A673 (cell line): ENCODE results near the gene DDHD1. TPM values are rescaled to one million over a fixed set of nuclear protein-coding genes. Genes with fewer than 3 reads are reported as not detected.

Source experiments
- BruUV-seq: library from RNA; stranded (reverse); fragments of 400-500 nt; replicated peaks from 2 replicates; lab custom pipeline; 2021; lab: Mats Ljungman, UMichigan
- CTCF ChIA-PET: fragments of 300-600 bp; sonication (Branson Sonifier 250); formaldehyde crosslinking; loops from one replicate; lab custom pipeline; 2022; ENCODE audit warnings: antibody characterized with exemption; lab: Charles Lee
- POLR2A ChIA-PET: fragments of 300-600 bp; sonication (Branson Sonifier 250); formaldehyde crosslinking; loops from one replicate; lab custom pipeline; 2022; ENCODE audit warnings: antibody characterized with exemption; ENCODE audit not compliant: low non-redundant PET; lab: Charles Lee
- DNase-seq: peaks from one replicate; pipeline ENCODE4 v3.0.0-alpha.2; 2015; ENCODE audit warnings: low spot score
- H3K27ac ChIP-seq: fragments of 200-600 bp; sonication (generic); 2 replicates; pipeline ENCODE4 v1.5.1; 2016; ENCODE audit warnings: mixed run types, low read depth, mild to moderate bottlenecking, mixed read lengths, antibody characterized with exemption, low read length; ENCODE audit not compliant: poor library complexity, severe bottlenecking
- H3K27me3 ChIP-seq: fragments of 200-600 bp; sonication (generic); replicated peaks from 2 replicates; pipeline ENCODE4 v1.6.1; 2017; ENCODE audit warnings: mixed run types, low read depth, mild to moderate bottlenecking, mixed read lengths, antibody characterized with exemption, low read length; ENCODE audit not compliant: insufficient read depth, poor library complexity
- H3K36me3 ChIP-seq: fragments of 200-600 bp; sonication (generic); 2 replicates; pipeline ENCODE4 v1.6.1; 2016; ENCODE audit warnings: mixed run types, mild to moderate bottlenecking, mixed read lengths, antibody characterized with exemption, low read length; ENCODE audit not compliant: insufficient read depth, poor library complexity, severe bottlenecking
- H3K4me1 ChIP-seq: fragments of 200-600 bp; sonication (generic); 2 replicates; pipeline ENCODE4 v1.6.1; 2017; ENCODE audit warnings: mixed run types, mild to moderate bottlenecking, mixed read lengths, antibody characterized with exemption, low read length; ENCODE audit not compliant: insufficient read depth, poor library complexity, severe bottlenecking
- H3K4me3 ChIP-seq: fragments of 200-600 bp; sonication (generic); 2 replicates; pipeline ENCODE4 v1.5.1; 2016; ENCODE audit warnings: low read depth, mixed run types, mild to moderate bottlenecking, mixed read lengths, low read length; ENCODE audit not compliant: poor library complexity, severe bottlenecking
- H3K9me3 ChIP-seq: fragments of 200-600 bp; sonication (generic); 2 replicates; pipeline ENCODE4 v1.6.1; 2016; ENCODE audit warnings: mixed run types, low read depth, mild to moderate bottlenecking, mixed read lengths, antibody characterized with exemption, low read length; ENCODE audit not compliant: poor library complexity, severe bottlenecking
- EZH2 ChIP-seq: fragments of 200-600 bp; sonication (generic); IDR thresholded peaks from 2 replicates; pipeline ENCODE4 v1.6.1; 2017; ENCODE audit warnings: borderline replicate concordance, low read depth, mild to moderate bottlenecking, mixed read lengths, antibody characterized with exemption, low read length; ENCODE audit not compliant: poor library complexity, severe bottlenecking
- intact Hi-C: fragments of 100-400 bp; cut with micrococcal nuclease; formaldehyde crosslinking; loops from one replicate; pipeline ENCODE4 v1.10.0; 2022; ENCODE audit not compliant: unreplicated experiment
- total RNA-seq: library from RNA; stranded (reverse); gene quantifications from 2 replicates; pipeline ENCODE4 v1.2.3, GENCODE V29; 2021
- TF ChIP-seq, protein P1 (sequence below): fragments of 300-800, 200-600 bp; sonication (generic); conservative IDR thresholded peaks from 2 replicates; pipeline ENCODE4 v1.5.1; 2017; ENCODE audit warnings: low read depth, mild to moderate bottlenecking, antibody characterized with exemption, low read length, moderate library complexity, mixed read lengths

DDHD1 gene
- total RNA-seq, 1 experiment from 2014 or later = 21.9 TPM

DNA sequence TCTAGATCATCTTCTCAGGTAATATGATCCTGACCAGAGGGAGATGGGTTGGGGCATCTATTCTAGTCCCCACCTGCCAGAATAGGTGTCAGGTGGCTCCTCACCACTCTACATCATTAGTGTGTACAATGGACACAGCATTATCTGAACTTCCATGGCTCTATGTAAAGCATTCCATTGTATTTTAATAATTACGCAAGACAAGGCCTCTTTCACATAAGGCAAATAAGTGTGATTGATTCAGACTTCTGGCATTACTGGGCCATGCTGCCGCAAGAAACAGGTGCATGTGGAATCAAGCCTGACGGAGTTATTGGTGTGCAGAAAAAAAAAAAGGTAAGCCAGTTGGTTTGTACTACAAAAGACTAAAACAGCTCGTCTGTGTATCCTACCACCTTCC, 3.1 kb upstream of the DDHD1 start:
- intact Hi-C loops = no loop called here
- ChIA-PET CTCF (no interaction called here), POLR2A (no interaction called here)
- DNase-seq = no peak
- Histone ChIP-seq H3K27ac (no peak overlapping the region), H3K4me3 (no peak overlapping the region), H3K36me3 (no peaks in the 10 kb centered on the region), H3K4me1 (peaks cover 6% of the 10 kb centered on the region), H3K9me3 (no peaks in the 10 kb centered on the region), H3K27me3 (no peaks in the 10 kb centered on the region)
- no TSS peak for BruUV-seq
- no peak for TF ChIP-seq EZH2
- TF ChIP-seq, protein P1, sequence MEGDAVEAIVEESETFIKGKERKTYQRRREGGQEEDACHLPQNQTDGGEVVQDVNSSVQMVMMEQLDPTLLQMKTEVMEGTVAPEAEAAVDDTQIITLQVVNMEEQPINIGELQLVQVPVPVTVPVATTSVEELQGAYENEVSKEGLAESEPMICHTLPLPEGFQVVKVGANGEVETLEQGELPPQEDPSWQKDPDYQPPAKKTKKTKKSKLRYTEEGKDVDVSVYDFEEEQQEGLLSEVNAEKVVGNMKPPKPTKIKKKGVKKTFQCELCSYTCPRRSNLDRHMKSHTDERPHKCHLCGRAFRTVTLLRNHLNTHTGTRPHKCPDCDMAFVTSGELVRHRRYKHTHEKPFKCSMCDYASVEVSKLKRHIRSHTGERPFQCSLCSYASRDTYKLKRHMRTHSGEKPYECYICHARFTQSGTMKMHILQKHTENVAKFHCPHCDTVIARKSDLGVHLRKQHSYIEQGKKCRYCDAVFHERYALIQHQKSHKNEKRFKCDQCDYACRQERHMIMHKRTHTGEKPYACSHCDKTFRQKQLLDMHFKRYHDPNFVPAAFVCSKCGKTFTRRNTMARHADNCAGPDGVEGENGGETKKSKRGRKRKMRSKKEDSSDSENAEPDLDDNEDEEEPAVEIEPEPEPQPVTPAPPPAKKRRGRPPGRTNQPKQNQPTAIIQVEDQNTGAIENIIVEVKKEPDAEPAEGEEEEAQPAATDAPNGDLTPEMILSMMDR = no peak

DNA sequence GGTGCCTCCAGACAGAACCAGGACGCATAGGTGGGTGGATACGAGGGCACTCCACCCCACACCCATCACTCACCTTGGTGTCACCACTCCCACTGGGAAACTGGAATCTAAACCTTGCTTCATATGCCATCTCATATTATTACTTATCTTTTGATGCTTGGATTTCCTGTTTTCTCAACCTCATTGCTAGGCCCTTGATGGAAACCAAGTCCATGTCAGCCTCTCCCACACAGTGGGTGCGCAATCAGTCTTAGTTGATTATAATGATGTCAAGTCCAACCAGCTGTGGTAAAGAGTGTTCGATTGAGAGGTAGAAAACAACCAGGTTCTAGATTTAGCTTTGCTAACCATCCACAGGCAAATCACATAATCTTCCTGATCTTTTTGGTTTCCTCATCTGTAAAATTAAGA, 584 bp upstream of the DDHD1 start:
- H3K27me3 ChIP-seq = no peaks in the 10 kb centered on the region
- peak overlapping the region; percentile 97 for H3K4me3 ChIP-seq
- intact Hi-C loops = no loop called here
- no peaks in the 10 kb centered on the region for H3K36me3 ChIP-seq
- peak overlapping the region; percentile 83 for H3K27ac ChIP-seq
- no peak for DNase-seq
- POLR2A ChIA-PET = no interaction called here
- peaks cover 18% of the 10 kb centered on the region for H3K4me1 ChIP-seq
- H3K9me3 ChIP-seq = no peaks in the 10 kb centered on the region
- TF ChIP-seq EZH2 = no peak
- TF ChIP-seq, protein P1 = no peak
- CTCF ChIA-PET = no interaction called here
- BruUV-seq = no TSS peak

DNA sequence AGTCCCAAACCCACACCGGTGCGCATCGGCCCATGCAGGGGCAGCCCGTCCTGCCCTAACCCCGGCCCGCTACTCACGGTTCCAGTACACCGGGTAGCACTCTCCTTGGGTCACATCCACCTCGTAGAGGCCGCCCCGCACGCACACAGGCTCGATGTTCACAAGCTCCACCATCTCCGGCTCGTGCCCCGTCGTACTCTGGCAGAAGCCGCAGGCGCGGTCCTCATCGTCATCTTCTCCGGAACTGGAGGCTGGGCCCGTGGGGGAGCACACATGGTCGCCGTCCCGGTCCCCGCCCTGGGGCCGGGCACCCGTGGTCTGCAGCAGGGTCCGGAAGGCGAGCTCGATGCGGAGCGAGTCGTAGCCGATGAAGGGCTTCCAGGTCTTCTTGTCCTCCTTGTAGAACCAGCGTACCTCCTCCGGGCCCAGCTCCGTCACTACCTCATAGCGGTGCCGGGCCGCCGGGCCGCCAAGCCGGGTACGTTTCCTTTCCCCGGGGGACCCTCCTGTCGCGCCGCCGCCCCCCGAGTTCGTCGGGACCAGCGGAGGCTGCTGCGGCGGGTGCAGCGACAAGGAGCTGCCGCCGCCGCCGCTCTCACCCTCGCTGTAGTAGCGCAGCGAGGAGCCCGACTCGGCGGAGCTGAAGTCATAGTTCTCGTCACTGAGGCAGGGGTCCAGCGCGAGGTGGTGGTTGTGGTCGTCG, 788 bp downstream of the DDHD1 start:
- POLR2A ChIA-PET = no interaction called here
- intact Hi-C loops = no loop called here
- BruUV-seq = no TSS peak

More for the DNA sequence above, 788 bp downstream of the DDHD1 start:
- Histone ChIP-seq H3K27ac (peak overlapping the region; percentile 83), H3K36me3 (no peaks in the 10 kb centered on the region), H3K27me3 (no peaks in the 10 kb centered on the region), H3K9me3 (no peaks in the 10 kb centered on the region), H3K4me1 (peaks cover 18% of the 10 kb centered on the region), H3K4me3 (peak overlapping the region; percentile 97)
- TF ChIP-seq, protein P1 = no peak
- TF ChIP-seq EZH2 = no peak
- peak; percentile 39 for DNase-seq
- CTCF ChIA-PET = no interaction called here
